Astrocyte of the spinal cord (primary cell): ENCODE results near the gene CCM2.

ENCODE experiments used
- DNase-seq: peaks from one replicate; pipeline ENCODE4 v3.0.0; 2011; ENCODE audit warnings: low read depth, low spot score
- H3K4me3 ChIP-seq: 2 replicates; pipeline ENCODE4 v1.5.1; 2011; ENCODE audit warnings: low read depth, mild to moderate bottlenecking, low read length, moderate library complexity
- in situ Hi-C: cut with HindIII; loops from 2 replicates; pipeline ENCODE4 v1.10.0; 2017; ENCODE audit warnings: low sequenced_read_pairs
- TF ChIP-seq, protein P1 (sequence below): IDR thresholded peaks from 2 replicates; pipeline ENCODE4 v1.5.1; 2012; ENCODE audit warnings: low read depth, mild to moderate bottlenecking, low read length, inconsistent platforms

CCM2 gene

GRCh38 chr7:45055594-45056219 lies 55.7 kb downstream of the CCM2 start:
- TF ChIP-seq, protein P1, sequence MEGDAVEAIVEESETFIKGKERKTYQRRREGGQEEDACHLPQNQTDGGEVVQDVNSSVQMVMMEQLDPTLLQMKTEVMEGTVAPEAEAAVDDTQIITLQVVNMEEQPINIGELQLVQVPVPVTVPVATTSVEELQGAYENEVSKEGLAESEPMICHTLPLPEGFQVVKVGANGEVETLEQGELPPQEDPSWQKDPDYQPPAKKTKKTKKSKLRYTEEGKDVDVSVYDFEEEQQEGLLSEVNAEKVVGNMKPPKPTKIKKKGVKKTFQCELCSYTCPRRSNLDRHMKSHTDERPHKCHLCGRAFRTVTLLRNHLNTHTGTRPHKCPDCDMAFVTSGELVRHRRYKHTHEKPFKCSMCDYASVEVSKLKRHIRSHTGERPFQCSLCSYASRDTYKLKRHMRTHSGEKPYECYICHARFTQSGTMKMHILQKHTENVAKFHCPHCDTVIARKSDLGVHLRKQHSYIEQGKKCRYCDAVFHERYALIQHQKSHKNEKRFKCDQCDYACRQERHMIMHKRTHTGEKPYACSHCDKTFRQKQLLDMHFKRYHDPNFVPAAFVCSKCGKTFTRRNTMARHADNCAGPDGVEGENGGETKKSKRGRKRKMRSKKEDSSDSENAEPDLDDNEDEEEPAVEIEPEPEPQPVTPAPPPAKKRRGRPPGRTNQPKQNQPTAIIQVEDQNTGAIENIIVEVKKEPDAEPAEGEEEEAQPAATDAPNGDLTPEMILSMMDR: no peak
- H3K4me3 ChIP-seq: no peak overlapping the region
- DNase-seq: no peak
- in situ Hi-C loops: no loop called here

DNA sequence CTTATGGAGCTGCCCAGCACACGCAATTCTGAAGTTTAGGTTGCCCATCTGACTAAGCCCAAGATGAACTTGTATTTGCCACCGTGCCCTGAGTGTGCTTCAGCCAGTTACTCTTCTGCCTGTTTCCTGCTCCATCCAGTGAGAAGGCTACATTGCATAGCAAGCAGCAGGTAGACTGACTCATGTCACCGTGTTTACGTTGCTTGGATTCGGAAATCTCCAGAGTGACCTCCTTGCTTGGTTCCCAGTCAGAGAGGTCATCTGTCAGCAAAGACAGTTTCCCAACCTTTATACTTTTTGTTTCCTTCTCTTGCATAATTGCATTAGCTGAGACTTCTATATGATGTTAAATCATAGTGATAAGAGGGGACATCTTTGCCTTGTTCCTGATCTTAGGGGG lies 57.9 kb downstream of the CCM2 start:
- DNase-seq: no peak
- in situ Hi-C loops: no loop called here
- H3K4me3 ChIP-seq: no peak overlapping the region
- TF ChIP-seq, protein P1: no peak

DNA sequence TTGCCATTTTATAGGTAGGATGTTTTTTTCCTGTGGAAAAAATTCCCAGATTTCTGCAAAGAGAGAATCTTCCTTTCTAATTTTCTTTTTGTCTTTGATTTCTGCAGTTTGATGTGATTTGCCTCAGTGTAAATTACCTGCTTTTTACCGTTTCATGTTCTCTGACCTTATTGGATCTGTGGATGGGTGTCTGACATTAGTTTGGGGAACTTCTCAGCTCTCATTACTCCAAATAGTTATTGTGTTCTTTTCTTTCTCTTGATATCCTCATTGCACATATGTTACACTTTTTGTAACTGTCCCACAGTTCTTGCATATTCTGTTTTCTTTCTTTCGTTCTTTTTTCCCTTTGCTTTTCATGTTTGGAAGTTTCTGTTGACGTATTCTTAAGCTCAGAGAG lies 60.3 kb downstream of the CCM2 start:
- no peak for DNase-seq
- TF ChIP-seq, protein P1: no peak
- no peak overlapping the region for H3K4me3 ChIP-seq
- in situ Hi-C loops: no loop called here

GRCh38 chr7:45061352-45061751 lies 61.4 kb downstream of the CCM2 start:
- H3K4me3 ChIP-seq: no peak overlapping the region
- DNase-seq: no peak
- in situ Hi-C loops: no loop called here
- TF ChIP-seq, protein P1: no peak

DNA sequence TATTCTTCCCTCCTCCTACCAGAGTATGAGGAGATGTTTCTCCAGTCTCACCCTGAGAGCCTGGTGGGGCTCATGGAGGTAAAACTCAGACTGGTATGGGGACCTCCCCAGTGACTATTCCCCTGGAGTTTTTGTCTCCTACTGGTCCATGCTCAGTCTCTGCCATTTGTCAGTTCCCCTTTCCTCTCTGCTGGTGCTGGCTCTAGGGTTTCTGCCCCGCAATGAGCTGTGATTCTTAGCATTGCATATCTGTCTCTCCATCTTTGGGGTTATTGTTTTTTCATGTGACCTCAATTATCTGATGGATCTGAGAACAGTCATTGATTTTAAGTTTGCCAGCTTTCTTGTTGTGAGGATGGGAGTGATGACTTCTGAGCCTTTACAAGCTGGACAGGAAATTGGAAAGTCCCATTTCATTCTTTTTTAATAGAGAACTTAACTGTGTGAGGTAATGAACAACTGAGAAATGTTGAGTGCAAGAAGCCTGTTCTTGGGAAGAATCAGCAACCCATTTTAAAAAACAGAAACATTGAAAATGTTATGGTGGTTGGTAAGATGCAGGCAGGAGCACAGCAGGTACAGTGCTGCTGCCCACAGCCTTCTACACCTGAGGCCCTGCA lies 61.9 kb downstream of the CCM2 start:
- in situ Hi-C loops: no loop called here
- no peak for DNase-seq
- H3K4me3 ChIP-seq: no peak overlapping the region
- TF ChIP-seq, protein P1: no peak

- DNase-seq: no peak
- in situ Hi-C loops: no loop called here
- no peak overlapping the region for H3K4me3 ChIP-seq
- TF ChIP-seq, protein P1: no peak
Measured at GRCh38 chr7:45064047-45064725, 64.2 kb downstream of the CCM2 start.
